GM18868 (cell line): Measurements from ENCODE around the gene C11orf16.
"Not testable (repeated sequence)": the region's sequence is repeated elsewhere in the genome, so short reads cannot be mapped to it uniquely, and the experiment has no call there.

ENCODE experiments used
- ATAC-seq: cut with Tn5 transposase; IDR thresholded peaks from one replicate; pipeline ENCODE4 v1.9.1; 2021; ENCODE audit warnings: mild to moderate bottlenecking, moderate library complexity; ENCODE audit not compliant: unreplicated experiment

C11orf16 gene

GRCh38 chr11:8937659-8938058, 4.9 kb upstream of the C11orf16 start:
- ATAC-seq: no peak

GRCh38 chr11:8937159-8937558, 4.4 kb upstream of the C11orf16 start:
- ATAC-seq: no peak

DNA sequence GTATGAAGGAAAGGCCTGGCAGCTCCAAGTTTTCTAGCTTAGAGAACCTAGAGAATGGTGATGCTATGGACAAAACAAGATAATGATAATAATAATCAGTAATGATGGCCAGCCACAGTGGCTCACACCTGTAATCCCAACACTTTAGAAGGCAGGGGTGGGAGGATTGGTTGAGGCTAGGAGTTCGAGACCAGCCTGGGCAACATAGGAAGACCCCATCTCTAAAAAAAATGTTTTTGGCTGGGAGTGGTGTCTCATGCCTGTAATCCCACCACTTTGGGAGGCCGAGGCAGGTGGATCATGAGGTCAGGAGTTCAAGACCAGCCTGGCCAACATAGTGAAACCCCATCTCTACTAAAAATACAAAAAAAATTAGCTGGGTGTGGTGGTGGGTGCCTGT, 3.0 kb upstream of the C11orf16 start:
- not testable (repeated sequence) for ATAC-seq

GRCh38 chr11:8934742-8935488, 2.2 kb upstream of the C11orf16 start:
- no peak for ATAC-seq

DNA sequence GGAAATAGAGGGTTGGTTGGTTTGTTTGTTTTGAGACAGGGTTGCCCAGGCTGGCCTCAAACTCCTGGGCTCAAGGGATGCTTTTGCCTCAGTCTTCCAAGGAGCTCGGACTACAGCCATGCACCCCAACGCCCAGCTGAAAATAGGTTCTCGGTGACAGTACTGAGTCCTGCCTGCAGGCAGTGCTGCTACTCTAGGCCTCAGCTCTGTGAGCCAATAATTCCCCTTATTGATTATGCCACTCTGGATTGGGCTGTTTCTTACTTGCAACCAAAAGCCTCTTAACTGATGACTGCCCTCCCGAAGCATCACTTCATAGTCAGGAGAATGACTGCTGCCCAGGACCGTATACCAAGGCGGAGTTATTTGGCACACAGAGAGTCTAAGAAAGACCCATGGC, 1.2 kb upstream of the C11orf16 start:
- no peak for ATAC-seq

- ATAC-seq: no peak
Observed at GRCh38 chr11:8930456-8931175, 2.1 kb downstream of the C11orf16 start.

DNA sequence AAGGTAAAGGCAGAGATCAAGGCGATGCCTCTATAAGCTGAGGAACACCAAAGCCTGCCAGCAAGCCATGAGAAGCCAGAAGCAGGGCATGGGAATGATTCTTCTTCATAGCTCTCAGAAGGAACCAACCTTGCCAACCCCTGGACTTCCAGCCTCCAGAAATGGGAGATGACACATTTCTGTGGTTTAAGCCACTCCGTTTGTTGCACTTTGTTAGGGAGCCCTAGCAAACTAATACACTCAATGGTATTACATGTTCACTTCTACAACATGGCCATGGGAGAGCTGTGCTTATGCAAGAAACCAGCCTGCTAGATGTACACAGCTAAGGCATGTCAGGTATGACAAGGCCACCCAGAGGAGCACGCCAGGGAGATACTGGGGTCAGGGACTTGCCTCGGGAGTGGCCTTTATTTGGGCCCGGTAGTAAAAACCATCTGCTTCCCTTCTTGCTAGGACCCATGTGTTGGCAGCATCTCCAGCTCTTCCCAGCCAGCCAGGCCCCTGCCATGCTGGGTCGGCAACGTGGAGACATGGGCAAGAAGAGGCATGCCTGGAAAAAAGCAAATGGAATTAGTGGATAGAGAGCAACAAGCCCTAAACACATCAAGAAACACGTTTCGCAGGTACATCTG, 3.6 kb downstream of the C11orf16 start:
- no peak for ATAC-seq

GRCh38 chr11:8928205-8928604, 4.5 kb downstream of the C11orf16 start:
- ATAC-seq: no peak

GRCh38 chr11:8927233-8927632, 5.5 kb downstream of the C11orf16 start:
- ATAC-seq: no peak

GRCh38 chr11:8926236-8926635, 6.5 kb downstream of the C11orf16 start:
- ATAC-seq: no peak

DNA sequence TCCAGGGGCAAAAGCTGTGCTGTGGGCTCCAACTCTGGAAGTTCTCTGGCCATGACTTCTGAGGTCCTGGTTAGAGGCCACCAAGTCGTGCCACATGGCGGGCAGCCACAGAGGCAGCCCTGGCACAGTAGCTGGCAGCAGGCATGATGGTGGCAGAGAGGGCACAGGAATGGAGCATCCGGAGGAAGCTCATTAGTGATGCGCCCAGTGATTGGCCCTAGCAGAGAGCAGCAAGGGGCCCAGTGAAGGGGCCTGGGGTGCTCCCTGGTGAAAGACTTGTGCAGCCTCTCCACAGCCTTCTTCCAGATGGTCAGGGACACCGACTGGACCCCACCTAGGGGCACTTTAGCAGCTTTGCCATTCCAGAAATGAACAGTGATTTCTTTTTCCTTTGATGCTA, 7.0 kb downstream of the C11orf16 start:
- no peak for ATAC-seq

DNA sequence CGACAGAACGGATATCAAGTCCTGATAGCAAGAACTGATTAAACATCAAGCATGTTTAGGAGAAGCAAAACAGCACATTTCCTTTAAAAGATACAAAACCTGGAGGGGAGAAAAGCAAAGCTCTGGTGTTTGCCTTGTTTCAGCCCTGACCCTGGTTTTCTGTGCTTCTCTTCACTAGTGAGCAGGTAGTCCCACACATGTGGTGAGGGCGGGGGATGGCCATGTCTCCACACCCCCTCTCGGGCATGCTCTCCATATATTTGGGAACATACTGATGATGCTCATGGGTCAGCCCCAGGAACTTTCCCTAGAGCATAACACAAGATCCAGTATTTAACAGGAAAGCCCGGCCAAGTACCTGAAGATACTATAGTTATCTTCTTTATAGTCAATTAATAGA, 10.1 kb downstream of the C11orf16 start:
- ATAC-seq: no peak

DNA sequence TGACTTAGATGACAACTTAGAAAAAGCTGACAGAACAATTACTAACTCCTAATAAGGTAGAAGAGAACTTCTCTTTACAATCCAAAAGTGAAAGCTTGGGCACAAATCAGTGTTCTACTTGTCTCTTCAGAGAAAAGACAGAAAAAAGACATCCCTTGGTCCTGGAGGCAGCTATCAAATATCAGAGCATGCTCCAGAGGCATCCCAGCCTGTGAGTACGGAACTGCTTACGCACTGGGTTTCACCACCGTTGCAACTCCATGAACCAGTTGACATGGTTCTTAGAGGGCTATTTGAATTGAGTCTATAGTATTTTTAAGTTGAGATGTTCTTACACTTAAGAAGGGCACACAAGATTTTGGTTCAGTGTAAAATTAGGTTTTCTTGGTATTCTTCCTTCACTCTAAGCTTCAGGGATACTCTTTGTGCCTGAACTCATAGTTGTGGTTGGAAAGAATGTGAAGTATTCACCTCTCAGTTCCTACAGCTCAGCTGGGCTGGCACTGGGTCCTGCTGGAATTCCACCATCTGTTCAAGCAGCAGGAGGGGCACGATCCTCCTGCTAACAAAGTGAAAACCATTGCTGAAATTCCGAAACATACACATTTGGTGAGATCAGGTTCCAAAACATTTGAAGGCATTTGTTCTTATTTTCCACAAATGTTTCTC, 15.5 kb downstream of the C11orf16 start:
- ATAC-seq: no peak

DNA sequence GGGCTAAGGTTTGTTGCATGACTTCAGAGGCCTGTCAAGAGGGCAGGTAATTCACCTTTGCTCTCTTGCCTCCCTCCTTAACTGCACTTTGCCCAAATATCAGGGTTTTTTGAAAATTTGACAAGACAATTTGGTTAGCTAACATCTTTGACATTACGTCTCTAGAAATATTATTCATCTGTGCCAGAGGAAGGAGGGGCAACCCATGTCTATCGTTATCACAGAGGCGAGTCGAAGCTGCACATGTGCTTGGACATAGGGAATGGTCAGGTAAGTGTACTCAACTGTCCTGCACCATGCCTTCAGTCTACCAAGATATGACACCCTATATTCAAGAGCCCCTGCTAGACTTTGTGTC, 18.1 kb downstream of the C11orf16 start:
- no peak for ATAC-seq

DNA sequence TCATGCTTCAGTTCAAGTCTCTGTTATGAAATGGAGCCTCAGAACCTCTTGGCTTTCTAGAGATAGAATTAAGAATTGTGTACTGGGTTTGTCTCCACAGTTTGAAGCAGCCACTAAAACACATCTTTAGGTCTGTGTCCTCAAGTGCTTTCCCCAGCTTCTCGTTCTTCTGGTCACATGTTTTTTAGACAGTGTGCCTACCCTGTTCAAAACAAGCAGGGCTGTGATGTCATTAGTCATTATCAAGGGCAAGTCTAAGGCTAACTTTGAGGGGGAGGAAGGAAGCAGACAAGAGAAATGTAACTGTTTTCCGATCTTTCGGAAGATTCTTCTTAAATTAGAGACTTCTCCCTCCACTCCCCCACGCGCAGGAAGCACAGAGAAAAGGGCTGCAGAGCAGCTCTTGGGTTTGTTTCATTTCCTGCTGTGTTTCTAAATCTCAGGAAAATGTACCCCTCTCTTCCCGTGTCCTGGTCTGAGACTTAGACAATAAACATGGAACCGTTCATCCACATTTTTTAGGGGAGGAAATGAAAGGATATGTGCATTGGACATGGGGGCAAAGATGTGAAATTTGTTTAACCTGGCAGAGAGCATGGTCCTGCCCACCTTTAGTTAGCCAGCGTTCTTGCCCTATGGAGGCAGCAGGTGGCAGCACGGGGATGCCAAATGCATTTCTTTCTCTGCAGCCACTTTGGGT, 18.6 kb downstream of the C11orf16 start:
- ATAC-seq: no peak

GRCh38 chr11:8911029-8911823, 21.5 kb downstream of the C11orf16 start, which contains the start of gene AKIP1:
Gene AKIP1 (plus strand): TSS chr11:8911189. CDS start chr11:8911450, 261 bp downstream.
- ATAC-seq: peak; percentile 76

- ATAC-seq: no peak
Observed at GRCh38 chr11:8910649-8911026, 22.1 kb downstream of the C11orf16 start.

DNA sequence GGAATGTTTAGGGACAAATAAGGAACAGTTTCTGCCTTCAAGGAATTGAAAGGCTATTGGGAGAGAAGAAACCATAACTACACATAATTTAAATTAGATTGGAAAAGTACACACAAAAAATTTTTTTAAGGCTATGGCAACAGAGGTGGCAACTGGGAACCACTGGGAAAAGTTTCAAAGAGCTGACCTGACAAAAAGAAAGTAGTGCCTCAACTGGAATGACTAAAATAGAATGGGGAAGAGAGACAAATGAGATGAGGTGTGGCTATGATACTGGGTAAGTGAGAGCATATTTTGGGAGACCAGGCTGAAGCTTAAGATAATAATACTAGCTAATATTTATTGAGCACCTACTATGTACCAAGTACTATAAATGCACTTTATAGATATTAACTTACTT, 24.6 kb downstream of the C11orf16 start:
- ATAC-seq: no peak

GRCh38 chr11:8907116-8907515, 25.6 kb downstream of the C11orf16 start:
- no peak for ATAC-seq

DNA sequence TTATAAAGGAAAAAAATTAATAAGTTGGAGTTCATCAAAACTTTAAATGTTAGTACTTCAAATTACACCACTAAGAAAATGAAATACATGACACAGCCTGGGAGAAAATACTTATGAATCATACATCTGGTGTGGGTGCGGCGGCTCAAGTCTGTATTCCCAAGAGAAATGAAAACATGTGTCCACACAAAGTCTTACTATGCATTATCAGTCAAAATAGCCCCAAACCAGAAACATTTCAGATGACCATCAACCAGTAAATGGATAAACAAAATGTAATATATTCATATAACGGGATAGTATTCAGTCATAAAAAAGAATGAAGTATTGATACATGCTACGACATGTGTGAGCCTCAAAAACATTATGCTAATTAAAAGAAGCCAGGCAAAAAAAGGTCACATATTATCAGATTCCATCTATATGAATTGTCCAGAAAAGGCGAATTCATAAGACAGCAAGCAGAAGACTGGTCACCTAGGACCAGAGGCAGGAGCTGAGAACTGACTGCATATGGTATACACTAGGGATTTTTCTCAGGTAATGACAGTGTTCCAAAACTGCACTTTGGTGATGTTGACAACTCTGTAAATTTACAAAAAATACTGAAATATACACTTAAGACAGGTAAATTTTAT, 27.1 kb downstream of the C11orf16 start:
- no peak for ATAC-seq
